HepG2 (cell line): ENCODE data around the gene KMT2B. TPM values are rescaled to one million over a fixed set of nuclear protein-coding genes. Genes with fewer than 3 reads are reported as not detected.

ENCODE experiments used
- DBP ChIP-seq: sonication (generic); formaldehyde crosslinking; IDR thresholded peaks from 2 replicates; pipeline ENCODE4 v1.4.0; 2020; ENCODE audit warnings: missing genetic modification reagents; ENCODE audit errors: not compliant biosample characterization
- JUND ChIP-seq: sonication (generic); formaldehyde crosslinking; IDR thresholded peaks from 2 replicates; pipeline ENCODE4 v1.8.0; 2022; ENCODE audit warnings: mild to moderate bottlenecking, missing genetic modification reagents
- MEF2D ChIP-seq: sonication (generic); formaldehyde crosslinking; IDR thresholded peaks from 2 replicates; pipeline ENCODE4 v1.5.1; 2020; ENCODE audit warnings: mild to moderate bottlenecking, missing genetic modification reagents
- NRL ChIP-seq: sonication (generic); formaldehyde crosslinking; IDR thresholded peaks from 2 replicates; pipeline ENCODE4 v1.5.0; 2020; ENCODE audit warnings: missing genetic modification reagents, mild to moderate bottlenecking, moderate library complexity, borderline replicate concordance
- RFX5 ChIP-seq: IDR thresholded peaks from 2 replicates; pipeline ENCODE4 v1.6.1; 2011; ENCODE audit warnings: low read depth, low read length, improper control_type of control experiment
- RXRA ChIP-seq: sonication (generic); formaldehyde crosslinking; IDR thresholded peaks from 2 replicates; pipeline ENCODE4 v1.5.1; 2020; ENCODE audit warnings: missing genetic modification reagents
- SMAD1 ChIP-seq: sonication (generic); formaldehyde crosslinking; IDR thresholded peaks from 2 replicates; pipeline ENCODE4 v1.4.0; 2020; ENCODE audit warnings: missing genetic modification reagents, low read depth, mild to moderate bottlenecking, borderline replicate concordance
- TBP ChIP-seq: sonication (generic); formaldehyde crosslinking; IDR thresholded peaks from 2 replicates; pipeline ENCODE4 v1.5.0; 2020; ENCODE audit warnings: missing genetic modification reagents
- TFE3 ChIP-seq: IDR thresholded peaks from 2 replicates; pipeline ENCODE4 v1.6.1; 2016
- THAP9 ChIP-seq: sonication (generic); formaldehyde crosslinking; IDR thresholded peaks from 2 replicates; pipeline ENCODE4; 2020; ENCODE audit warnings: missing genetic modification reagents, mild to moderate bottlenecking, borderline replicate concordance
- YEATS4 ChIP-seq: sonication (generic); formaldehyde crosslinking; IDR thresholded peaks from 2 replicates; pipeline ENCODE4 v1.4.0; 2020; ENCODE audit warnings: missing genetic modification reagents, borderline replicate concordance
- ZNF124 ChIP-seq: sonication (generic); formaldehyde crosslinking; IDR thresholded peaks from 2 replicates; pipeline ENCODE4 v1.4.0; 2020; ENCODE audit warnings: missing genetic modification reagents
- ZNF224 ChIP-seq: sonication (generic); formaldehyde crosslinking; IDR thresholded peaks from 2 replicates; pipeline ENCODE4 v1.5.0; 2020; ENCODE audit warnings: mild to moderate bottlenecking, missing genetic modification reagents
- ZNF251 ChIP-seq: sonication (generic); formaldehyde crosslinking; IDR thresholded peaks from 2 replicates; pipeline ENCODE4 v1.9.0; 2021; ENCODE audit warnings: mild to moderate bottlenecking, missing genetic modification reagents
- ZNF513 ChIP-seq: sonication (generic); formaldehyde crosslinking; conservative IDR thresholded peaks from 2 replicates; pipeline ENCODE4 v1.5.0; 2020; ENCODE audit warnings: missing genetic modification reagents
- ZNF776 ChIP-seq: sonication (generic); formaldehyde crosslinking; IDR thresholded peaks from 2 replicates; pipeline ENCODE4 v1.4.0; 2020; ENCODE audit warnings: mild to moderate bottlenecking, missing genetic modification reagents
- polyA plus RNA-seq, 8 experiments: library from polyadenylated mRNA; depleted of rRNA in 3 of 8; stranded (reverse) in 7 of 8; unstranded in 1 of 8; fragments of >200 nt; fragmentation: Illumina TruSeq in 4 of 8; extraction: Trizol in 4 of 8; gene quantifications; 2 replicates each; pipeline versions ENCODE4 v1.2.1 to v1.2.3, GENCODE V29; 2011 to 2016; ENCODE audit warnings: low read depth in 4 of 8, missing spikeins in 1 of 8, mixed read lengths in 1 of 8; ENCODE audit not compliant: insufficient read depth in 1 of 8
- total RNA-seq, 5 experiments: library from RNA; depleted of rRNA; stranded (reverse); fragments of >200 nt; fragmentation: Illumina TruSeq; extraction: Trizol; gene quantifications; 2 replicates each; pipeline ENCODE4 v1.2.3, GENCODE V29; 2016; ENCODE audit warnings: low read depth in 1 of 5
- TF ChIP-seq, protein P1 (sequence below): sonication (generic); formaldehyde crosslinking; conservative IDR thresholded peaks from 2 replicates; pipeline ENCODE4 v1.4.0; 2020; ENCODE audit warnings: missing genetic modification reagents
- TF ChIP-seq, protein P2 (sequence below): sonication (generic); formaldehyde crosslinking; conservative IDR thresholded peaks from 2 replicates; pipeline ENCODE4 v1.8.0; 2022; ENCODE audit warnings: mild to moderate bottlenecking, moderate library complexity, missing genetic modification reagents

KMT2B gene
- total and polyA plus RNA-seq, 2 of the 13 experiments (the other 11 are each of a cell fraction or from before 2014, with no cell fraction given), result 6.2 to 16.9 TPM

DNA sequence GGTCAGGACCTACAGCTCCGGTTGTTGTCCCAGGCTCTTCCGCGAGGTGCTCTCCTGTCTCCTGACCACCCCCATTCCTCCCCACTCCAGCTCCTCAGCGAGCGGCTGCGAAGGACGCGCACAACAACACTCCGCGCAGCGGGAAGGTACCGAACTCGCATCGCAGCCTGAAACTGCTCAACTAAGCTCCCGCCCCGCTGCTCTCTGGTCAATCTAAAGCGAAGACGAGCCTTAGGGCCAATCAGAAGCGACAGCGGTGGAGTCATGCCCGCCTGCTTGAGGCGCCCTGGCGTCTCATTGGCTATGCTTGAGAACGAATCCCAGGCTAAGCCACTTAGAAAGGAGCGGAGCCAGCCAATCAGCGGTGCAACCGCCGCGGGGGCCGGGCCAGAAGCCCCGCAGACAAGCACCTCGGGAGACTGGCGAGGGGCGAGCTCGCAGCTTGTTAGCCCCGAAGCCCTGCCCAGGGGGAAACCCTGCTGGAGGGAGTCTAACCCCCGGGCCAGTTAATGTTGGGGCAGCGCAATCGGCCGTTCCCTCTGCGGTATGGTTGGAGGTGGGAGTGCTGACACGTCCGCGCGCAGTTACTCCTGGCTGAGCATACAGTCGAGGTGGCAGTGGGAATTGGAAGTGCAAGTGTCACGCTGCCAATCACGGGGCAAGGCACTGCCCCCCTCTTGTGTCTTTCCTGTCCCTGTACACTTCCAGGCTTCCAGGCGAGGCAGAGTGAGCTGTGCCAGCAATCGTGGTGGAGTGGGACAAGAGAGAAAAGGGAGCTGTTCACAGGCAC is 15.4 kb upstream of the KMT2B start (continued):
- peak; percentile 51; the same call in 1 of the 2 replicates for TF ChIP-seq SMAD1 (CRISPR knock-in tag)
- no peak for TF ChIP-seq TFE3
- TF ChIP-seq DBP (CRISPR knock-in tag), result no peak
- TF ChIP-seq ZNF224 (CRISPR knock-in tag), result 0 out of 2 replicates have a peak, but pooled peaks have one; percentile 54
- TF ChIP-seq THAP9 (CRISPR knock-in tag), result no peak
- TF ChIP-seq ZNF251 (CRISPR knock-in tag), result no peak
- TF ChIP-seq, protein P1, sequence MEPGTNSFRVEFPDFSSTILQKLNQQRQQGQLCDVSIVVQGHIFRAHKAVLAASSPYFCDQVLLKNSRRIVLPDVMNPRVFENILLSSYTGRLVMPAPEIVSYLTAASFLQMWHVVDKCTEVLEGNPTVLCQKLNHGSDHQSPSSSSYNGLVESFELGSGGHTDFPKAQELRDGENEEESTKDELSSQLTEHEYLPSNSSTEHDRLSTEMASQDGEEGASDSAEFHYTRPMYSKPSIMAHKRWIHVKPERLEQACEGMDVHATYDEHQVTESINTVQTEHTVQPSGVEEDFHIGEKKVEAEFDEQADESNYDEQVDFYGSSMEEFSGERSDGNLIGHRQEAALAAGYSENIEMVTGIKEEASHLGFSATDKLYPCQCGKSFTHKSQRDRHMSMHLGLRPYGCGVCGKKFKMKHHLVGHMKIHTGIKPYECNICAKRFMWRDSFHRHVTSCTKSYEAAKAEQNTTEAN (CRISPR knock-in tag), result 0 out of 2 replicates have a peak, but pooled peaks have one; percentile 45
- no peak for TF ChIP-seq TBP (CRISPR knock-in tag)
- 0 out of 2 replicates have a peak, but pooled peaks have one; percentile 1 for TF ChIP-seq MEF2D
- TF ChIP-seq ZNF776, result peak; percentile 26; the same call in 1 of the 2 replicates
- TF ChIP-seq, protein P2, sequence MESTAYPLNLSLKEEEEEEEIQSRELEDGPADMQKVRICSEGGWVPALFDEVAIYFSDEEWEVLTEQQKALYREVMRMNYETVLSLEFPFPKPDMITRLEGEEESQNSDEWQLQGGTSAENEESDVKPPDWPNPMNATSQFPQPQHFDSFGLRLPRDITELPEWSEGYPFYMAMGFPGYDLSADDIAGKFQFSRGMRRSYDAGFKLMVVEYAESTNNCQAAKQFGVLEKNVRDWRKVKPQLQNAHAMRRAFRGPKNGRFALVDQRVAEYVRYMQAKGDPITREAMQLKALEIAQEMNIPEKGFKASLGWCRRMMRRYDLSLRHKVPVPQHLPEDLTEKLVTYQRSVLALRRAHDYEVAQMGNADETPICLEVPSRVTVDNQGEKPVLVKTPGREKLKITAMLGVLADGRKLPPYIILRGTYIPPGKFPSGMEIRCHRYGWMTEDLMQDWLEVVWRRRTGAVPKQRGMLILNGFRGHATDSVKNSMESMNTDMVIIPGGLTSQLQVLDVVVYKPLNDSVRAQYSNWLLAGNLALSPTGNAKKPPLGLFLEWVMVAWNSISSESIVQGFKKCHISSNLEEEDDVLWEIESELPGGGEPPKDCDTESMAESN, result peak; percentile 53; the same call in 1 of the 2 replicates
- peak; percentile 73; the same call in 1 of the 2 replicates for TF ChIP-seq NRL (CRISPR knock-in tag)
- 0 out of 2 replicates have a peak, but pooled peaks have one; percentile 51 for TF ChIP-seq RXRA
- TF ChIP-seq ZNF513 (CRISPR knock-in tag), result no peak
- TF ChIP-seq YEATS4 (CRISPR knock-in tag), result no peak
- peak; percentile 11; the same call in 1 of the 2 replicates for TF ChIP-seq RFX5
- TF ChIP-seq ZNF124 (CRISPR knock-in tag), result no peak
- no peak for TF ChIP-seq JUND (CRISPR knock-in tag)
